NCI-H1048 (cell line): ENCODE data around the gene CDK5.
"Not testable (repeated sequence)": the region's sequence is repeated elsewhere in the genome, so short reads cannot be mapped to it uniquely, and the experiment has no call there.

Source experiments
- DNase-seq: peaks from one replicate; lab custom pipeline; 2025; lab: John Stamatoyannopoulos, UW

CDK5 gene

DNA sequence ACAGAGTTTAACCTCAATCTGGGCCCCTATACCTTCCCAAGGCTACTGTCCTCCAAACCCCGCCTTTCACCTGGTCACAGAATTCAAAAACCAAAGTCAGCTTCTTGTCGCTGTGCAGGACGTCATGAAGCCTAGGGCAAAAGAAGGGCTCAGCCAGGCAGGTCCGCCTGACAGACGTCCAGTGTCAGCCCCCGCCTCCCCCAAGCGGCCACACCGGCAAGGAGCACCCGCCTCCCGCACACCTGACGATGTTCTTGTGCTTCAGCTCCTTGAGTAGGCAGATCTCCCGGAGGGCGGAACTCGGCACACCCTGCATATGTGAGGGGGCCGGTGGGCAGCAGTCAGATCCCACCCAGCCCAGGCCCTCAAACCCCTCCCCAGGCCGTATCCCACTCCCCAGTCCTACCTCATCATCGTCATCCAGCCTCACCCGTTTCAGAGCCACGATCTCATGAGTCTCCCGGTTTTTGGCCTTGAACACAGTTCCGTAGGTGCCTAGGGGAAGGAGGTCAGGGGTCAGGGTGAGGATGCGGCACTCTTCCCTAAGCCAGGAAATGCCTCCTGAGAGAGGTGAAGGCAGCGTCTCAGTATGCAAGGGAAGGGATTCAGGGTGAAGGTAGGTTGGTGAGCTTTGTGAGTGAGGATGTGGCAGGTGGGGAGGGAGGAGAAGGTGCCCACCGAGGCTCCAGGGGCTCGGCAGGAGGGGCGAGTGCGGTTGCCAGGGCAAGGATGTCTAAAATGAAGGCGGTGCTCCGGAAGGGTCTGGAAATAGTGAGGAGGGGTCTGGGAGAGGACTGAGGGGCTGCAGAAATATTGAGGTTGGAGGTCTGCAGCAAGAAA is 811 bp downstream of the CDK5 start:
- DNase-seq = no peak

DNA sequence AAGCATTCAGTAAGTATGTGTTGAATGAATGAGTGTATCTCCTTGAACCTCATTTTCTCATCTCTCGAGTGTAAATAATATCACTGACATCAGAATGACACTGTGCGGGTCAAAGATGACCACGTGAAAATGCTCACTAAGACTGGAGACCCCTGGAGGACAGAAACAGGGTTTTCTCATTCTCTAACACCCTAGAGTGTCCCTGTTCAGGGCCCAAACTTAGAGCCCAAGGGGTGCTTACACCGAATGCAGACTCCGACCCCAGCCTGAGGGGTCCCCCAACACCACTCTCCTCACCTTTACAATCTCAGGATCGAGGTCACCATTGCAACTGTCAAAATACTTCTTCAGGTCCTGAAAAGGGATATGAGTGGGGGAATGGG is 1.4 kb downstream of the CDK5 start:
- DNase-seq = no peak

DNA sequence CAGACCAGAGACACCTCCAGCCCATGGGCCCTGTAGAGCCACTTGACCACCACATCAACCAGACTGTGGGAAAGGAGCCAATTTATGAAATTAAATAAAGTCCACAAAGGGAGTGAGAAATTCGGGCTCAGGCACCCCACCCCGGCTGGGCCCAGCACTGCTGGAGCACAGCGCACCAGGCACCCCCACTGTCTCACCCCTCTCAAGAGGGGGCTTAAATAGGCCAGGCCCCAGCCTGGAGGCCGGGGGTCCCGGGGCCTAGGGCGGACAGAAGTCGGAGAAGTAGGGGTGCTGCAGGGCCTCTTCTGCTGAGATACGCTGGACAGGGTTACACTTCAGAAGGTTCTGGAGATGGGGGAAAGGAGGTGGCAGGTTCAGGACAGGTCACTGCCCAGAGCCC is 3.9 kb downstream of the CDK5 start:
- DNase-seq = no peak

DNA sequence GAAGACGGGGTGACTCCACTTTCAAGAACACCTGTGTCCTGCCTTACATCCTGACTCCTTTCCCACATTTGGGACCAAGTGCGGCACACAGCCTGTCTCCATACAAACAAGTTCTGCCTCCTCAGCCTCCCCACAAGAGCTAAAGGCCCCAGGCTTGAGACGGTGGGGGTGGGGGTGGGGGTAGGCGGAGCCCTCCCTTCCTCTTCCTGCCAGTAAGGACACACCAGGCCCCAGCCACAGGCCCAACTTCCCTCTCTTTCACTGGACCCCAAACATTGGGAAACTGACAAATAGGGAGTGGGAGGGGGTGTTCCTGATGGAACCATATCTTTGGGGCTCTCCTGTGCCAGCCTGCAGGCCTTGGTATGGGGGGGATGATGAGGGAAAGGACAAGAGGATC is 4.6 kb downstream of the CDK5 start:
- no peak for DNase-seq

DNA sequence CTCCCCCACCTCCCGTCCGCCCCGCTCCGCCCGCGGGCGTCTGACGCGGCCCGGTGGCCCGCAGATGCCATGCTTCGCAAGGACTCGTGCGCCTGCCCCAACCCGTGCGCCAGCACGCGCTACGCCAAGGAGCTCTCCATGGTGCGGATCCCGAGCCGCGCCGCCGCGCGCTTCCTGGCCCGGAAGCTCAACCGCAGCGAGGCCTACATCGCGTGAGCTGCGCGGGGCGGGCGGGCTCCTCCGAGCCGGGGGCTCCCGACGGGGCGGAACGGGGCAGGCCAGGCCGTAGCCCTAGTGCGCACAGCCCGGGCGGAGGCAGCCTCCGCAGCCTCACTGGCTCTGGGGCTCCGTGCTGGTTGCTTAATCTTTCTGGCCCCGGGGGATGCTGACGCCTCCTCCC is 6.6 kb downstream of the CDK5 start:
- DNase-seq = no peak

DNA sequence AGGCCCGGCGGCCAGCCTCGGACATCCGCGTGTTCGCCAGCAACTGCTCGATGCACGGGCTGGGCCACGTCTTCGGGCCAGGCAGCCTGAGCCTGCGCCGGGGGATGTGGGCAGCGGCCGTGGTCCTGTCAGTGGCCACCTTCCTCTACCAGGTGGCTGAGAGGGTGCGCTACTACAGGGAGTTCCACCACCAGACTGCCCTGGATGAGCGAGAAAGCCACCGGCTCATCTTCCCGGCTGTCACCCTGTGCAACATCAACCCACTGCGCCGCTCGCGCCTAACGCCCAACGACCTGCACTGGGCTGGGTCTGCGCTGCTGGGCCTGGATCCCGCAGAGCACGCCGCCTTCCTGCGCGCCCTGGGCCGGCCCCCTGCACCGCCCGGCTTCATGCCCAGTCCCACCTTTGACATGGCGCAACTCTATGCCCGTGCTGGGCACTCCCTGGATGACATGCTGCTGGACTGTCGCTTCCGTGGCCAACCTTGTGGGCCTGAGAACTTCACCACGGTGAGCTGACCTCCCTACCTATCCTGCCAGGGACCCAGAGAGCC is 8.7 kb downstream of the CDK5 start:
- no peak for DNase-seq

DNA sequence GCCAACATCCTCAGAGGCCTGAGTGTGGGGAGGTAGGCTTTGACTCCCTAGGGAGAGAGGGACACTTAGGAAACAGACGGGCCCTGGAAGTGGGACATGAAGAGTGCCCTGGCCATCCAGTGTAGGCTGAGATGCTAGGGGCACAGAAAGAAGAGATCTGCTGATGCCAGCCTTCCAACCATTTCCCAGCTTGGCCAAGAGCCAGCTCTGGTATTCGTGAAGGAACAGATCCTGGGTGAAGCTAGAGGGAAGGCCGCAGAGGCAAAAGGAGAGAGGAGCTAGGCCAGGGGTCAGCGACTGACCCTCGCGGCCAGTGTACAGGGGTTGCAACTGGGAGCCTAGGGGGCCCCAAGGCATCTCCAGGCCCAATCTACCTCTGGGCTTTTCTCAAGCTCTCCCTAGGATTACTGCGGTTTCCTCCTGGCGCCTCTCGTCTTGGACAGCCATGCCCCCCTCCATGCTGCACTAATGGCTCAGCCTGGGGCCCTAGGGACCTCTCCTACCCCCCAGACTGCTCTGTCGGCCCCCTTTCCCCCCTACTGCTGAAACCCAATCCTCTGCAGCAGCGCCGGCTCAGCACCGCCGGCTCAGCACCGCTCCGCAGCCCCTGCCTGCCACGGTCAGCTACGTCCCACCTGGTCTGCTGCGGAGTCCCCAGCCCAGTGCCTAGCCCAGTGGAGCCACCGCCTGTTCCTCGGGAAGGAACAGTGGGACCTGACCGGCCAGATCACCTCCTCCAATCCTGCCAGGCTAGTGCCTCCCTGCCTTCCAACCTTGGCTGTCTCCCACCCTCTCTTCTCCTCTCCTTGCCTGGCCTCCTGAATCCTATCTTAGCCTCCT is 9.5 kb downstream of the CDK5 start, which contains the start of gene ASIC3:
ASIC3 (plus strand) TSS at position 556 of the 840 bp plus-strand sequence. CDS start 355 bp downstream, outside the sequence.
- no peak for DNase-seq

DNA sequence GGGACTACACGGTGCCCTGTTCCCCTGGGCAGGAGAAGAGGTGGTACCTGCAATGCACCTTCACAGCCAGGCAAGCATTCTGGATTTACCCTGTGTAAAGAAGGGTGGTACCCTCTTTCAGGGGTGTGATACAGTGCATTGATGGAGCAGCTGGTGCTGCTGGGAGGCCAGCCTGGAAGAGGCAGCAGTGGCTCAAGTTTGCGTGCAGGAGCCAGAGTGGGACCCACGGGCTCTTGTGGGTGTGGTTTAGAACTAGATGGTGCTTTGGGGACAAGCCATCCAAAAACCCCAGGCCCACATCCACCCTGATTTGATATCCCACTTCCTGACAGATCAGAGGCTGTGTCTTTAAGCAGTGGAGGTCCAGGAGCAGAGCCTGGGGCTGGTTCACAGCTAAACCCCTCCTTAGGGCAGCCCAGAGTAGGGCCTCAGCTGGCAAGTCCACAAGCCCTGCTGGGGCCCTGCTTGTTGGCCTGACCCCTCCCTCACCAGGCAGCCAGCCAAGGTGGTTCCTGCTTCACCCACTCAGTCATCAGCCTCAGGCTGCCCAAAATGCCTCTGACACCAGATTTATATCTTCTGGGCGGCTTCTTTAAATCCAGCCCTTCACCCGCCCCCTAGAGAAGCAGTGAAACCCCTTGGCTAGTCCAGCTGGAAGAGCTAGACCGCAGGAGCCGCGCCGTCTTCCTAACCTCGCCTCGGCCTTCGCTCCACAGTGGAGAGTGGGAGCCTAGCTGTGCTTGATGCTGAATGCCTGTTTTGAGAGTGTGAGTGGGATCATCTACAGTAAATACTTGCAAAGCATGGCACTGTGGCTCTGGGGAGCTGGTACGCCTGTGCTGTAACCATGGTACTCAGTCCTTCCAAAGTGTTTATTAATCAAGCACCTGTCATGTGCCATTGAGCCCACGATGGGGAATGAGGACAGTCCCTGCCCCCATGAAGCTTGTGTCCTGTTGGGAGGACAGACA is 10.8 kb downstream of the CDK5 start:
- no peak for DNase-seq

DNA sequence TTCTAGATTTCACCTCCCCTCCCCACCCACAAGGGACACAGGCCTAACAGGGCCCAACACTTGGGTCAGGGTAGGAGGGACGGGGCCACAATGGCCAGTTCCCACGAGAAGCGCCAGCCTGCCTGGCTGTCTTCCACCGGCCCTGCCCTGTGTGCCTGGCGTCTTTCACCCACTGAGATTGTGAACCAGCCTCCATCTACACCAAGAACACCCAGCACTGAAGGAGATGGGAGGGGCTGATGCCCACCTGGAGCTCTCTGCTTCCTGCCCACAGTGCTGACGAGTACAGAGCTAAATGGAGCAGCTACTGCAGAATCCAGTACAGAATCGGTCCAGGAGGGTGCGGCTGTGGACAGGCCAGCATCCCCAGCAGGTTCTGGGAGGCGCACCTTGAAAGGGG is 11.7 kb downstream of the CDK5 start:
- no peak for DNase-seq

DNA sequence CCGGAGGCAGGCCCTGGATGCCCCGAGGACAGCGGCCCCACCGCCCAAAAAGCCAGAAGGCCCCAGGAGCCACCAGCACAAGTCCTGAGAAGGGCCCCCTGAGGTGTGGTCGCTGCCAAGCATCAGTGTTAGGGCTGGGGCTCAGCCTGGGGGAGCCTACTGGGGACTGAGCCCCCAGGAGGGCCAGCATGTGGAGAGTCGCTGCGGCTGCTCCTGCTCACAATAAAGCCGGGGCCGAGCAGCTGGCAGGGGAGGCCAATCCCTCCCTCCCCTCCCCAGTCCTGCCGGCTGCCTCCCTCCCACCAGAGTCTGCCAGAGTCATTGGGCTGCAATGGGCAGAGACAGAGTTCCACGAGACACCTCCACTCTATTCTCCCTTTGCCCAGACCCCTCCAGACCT is 12.4 kb downstream of the CDK5 start:
- DNase-seq = no peak

DNA sequence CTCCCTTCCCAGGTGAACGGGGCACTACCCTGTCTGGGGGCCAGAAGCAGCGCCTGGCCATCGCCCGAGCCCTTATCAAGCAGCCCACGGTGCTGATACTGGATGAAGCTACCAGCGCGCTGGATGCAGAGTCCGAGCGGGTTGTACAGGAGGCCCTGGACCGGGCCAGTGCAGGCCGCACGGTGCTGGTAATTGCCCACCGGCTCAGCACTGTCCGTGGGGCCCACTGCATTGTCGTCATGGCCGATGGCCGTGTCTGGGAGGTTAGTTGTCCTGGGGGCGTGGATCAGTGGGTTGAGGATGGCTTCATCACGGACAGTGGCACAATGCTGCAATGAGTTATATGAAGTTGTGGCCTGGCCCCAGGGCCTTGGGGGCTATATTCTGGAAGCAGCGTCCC is 13.7 kb downstream of the CDK5 start:
- no peak for DNase-seq

DNA sequence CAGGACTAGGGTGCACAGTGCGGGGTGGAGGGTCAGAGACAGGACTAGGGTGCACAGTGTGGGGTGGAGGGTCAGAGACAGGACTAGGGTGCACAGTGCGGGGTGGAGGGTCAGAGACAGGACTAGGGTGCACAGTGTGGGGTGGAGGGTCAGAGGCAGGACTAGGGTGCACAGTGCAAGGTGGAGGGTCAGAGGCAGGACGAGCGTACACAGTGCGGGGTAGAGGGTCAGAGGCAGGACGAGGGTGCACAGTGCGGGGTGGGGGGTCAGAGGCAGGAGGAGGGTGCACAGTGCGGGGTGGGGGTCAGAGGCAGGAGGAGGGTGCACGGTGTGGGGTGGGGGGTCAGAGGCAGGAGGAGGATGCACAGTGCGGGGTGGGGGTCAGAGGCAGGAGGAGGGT is 14.2 kb downstream of the CDK5 start:
- DNase-seq = not testable (repeated sequence)

DNA sequence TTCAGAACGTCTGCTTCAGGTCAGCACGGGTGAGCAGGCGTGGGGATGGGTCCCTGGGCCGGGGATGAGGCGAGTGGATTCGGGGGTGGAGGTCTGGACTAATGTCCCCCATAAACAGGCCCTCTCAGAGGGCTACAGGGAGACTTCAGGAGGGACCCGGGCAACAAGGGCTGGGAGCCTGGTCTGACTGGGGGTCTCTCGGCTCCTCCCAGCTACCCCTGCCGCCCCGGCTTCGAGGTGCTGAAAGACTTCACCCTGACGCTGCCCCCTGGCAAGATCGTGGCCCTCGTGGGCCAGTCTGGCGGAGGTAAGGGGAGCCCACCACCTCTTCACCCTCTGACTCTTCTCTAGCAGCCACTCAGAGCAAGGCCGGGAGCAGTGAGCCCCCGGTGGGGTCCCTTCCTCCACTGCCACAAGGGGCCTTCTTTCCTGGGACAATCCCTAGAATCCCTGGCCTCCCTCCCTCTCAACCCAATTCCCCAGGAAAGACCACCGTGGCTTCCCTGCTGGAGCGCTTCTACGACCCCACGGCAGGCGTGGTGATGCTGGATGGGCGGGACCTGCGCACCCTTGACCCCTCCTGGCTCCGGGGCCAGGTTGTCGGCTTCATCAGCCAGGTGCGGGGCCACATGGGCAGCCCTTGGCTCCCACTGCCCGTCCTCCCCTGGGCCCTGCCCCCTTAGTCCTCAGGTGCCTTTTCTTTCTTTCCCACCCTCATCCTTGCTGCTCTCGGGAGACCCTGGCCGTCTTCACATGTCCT is 16.9 kb downstream of the CDK5 start:
- no peak for DNase-seq

DNA sequence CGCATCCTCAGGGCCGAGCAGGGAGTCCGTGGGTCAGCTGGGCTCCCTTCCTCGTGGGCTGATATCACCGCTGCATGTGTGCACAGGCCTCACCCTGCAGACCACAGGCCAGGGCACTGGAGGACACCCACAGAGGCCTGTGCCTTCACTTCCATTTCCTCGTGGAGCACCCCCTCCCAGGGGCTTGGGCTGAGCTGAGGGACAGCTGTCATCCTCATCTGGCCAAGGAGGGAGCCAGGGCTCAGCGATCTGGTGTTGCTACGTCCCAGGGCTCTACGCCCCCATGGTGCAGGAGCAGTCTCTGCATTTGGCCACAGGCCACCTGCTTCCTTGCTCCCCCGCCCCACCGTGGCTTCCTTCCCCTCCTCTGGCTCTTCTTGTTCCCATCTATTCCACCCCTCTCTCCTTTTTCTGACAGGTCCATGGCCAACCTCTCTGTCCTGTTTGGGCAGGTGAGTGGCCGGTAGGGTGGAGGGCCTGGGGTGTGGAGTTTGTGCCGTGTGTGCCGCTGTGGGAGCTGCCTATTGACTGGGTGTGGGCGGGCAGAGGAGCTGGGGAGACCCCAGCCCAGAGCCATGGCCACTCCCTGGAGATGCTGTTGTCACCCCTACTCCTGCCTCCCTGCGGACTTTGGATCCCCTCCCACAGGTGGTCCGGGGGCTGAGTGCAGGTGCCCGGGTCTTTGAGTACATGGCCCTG is 17.7 kb downstream of the CDK5 start:
- DNase-seq = no peak

DNA sequence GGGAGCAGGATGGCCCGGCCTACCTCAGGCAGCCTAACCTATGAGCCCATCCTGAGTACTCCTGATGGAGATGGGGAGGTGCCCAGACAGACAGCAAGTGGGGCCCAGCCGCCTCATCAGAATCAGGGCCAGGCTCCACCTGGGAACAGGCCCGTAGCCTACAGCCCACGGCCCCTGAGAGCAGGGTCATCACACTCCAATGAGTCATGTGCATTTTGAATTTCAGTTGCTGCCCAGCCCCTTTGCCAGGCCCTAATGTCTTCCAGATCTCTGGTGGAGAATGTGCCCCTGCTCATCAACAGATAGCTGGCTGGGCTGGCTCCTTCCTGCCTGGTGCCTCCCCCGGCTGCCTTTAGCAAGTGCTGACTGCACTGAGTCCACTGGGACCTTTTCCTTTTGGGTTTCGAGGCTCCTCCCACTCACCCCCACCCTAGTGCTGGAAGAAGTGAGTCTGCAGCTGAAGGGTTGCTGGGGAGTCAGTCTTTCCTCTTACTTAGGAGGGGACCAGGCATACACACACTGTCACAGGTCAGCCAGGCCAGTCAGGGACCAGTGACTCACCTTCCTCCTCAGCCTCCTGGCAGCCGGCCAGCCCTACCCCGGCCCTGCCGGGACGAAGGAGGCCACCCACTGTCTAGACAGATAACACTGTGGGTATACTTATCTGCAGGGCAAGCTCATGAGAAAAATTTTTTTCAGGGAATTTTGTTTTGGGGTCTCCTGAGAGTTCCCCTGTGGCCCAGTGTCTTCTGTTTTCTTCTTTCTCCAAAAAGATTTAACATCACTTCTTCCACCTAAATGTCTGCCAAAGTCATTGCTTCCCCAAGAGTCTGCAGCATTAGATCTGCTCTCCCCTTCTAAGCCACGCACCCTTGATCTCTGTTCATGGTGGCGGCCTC is 18.5 kb downstream of the CDK5 start:
- DNase-seq = no peak

DNA sequence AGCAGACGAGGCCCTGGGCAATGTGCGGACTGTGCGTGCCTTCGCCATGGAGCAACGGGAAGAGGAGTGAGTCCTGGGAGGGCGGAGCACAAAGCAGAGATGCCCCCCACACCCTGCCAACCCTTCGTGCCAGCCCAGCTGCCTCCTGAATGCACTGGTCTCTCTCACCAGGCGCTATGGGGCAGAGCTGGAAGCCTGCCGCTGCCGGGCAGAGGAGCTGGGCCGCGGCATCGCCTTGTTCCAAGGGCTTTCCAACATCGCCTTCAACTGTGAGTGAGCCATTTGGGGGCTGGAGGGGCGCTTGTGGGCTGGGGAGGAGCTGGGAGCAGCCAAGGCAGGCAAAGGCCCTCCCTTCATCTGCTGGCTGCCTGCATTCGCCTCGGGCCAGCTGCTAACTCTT is 21.8 kb downstream of the CDK5 start:
- DNase-seq = no peak

DNA sequence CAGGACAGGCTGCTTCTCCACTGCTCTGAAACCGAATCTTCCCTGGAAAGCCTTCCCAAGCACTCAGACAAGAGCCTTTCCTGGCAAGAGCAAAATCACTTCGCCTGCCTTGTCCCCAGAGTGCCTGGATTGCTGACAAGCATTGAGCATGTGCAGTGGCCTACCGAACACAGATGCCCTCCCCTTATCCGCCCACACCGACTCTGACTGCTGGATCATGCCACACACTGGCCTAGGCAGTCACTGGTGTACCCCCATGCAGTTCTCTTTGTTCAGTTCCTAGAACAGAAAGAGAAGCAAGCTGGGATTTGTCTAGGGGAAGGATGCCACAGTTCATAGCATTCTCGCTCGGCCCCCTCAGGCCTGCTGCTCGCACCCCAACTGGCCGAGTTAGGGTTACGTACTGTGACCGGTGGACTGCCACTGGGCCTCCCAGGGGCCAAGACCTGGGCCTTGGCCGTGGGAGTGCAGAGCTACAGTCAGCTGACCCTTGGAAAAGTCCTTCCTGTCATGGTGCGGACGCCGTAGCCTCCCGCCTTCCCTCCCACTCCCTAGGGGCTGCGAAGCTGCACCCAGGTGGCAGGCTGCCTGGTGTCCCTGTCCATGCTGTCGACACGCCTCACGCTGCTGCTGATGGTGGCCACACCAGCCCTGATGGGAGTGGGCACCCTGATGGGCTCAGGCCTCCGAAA is 22.5 kb downstream of the CDK5 start:
- no peak for DNase-seq

DNA sequence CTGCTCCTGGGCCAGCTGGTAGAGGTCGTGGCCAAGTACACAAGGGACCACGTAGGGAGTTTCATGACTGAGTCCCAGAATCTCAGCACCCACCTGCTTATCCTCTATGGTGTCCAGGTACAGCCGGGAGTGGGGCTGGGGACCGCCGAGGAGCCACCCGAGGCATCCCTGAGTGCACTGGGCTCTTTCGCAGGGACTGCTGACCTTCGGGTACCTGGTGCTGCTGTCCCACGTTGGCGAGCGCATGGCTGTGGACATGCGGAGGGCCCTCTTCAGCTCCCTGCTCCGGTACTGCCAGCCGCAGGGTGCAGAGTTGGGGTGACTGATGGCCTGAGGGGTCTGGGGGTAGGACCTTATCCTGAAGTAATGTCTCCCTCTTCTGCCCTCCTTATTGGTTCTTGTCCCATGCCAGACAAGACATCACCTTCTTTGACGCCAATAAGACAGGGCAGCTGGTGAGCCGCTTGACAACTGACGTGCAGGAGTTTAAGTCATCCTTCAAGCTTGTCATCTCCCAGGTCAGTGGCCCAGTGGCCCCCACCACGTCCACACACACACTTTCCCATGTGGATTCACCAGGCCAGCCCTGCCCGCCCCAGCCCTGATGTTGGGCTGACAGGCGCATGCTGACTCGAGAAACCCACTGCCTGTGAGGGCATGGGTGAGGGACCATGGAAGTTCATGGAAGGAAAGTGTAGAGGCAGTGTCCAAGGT is 23.2 kb downstream of the CDK5 start:
- no peak for DNase-seq
